Fibroblast of lung (primary cell): Measurements from ENCODE around the gene TCHP.

Source experiments
- CTCF ChIP-seq, 2 donors: IDR thresholded peaks in 1 of 2; conservative IDR thresholded peaks in 1 of 2; 1 replicate in 1 of 2; 2 replicates in 1 of 2; pipeline ENCODE4 v1.5.1; 2011 to 2012; ENCODE audit warnings: low read length in 2 of 2, control low read depth in 1 of 2, inconsistent platforms in 1 of 2, low read depth in 1 of 2, mild to moderate bottlenecking in 1 of 2
- EZH2 ChIP-seq: IDR thresholded peaks from 2 replicates; pipeline ENCODE4 v1.5.1; 2012; ENCODE audit warnings: low read length, control low read depth, mild to moderate bottlenecking; ENCODE audit errors: missing control alignments

GRCh38 chr12:109938947-109939346 is 38.9 kb downstream of the TCHP start:
- TF ChIP-seq CTCF (conservative IDR thresholded peaks at IDR 0.05 in 1 of 2, IDR thresholded peaks at IDR 0.05 in 1 of 2; ENCODE audit: low read depth in 1 of 2, low read length in 2 of 2) (no peak), EZH2 (no peak)
